GM12891 (cell line): ENCODE results near the gene ZSCAN12.

Source experiments
- DNase-seq: peaks from one replicate; pipeline ENCODE4 v3.0.0; 2011; ENCODE audit warnings: low spot score; ENCODE audit not compliant: insufficient read length
- FAIRE-seq: peaks from 2 replicates; lab custom pipeline; 2011; peaks lifted over from hg19 to GRCh38; lab: Jason Lieb, UNC
- PAX5 ChIP-seq: IDR thresholded peaks from 2 replicates; pipeline ENCODE4 v1.6.1; 2011; ENCODE audit warnings: low read length, moderate library complexity, mild to moderate bottlenecking; ENCODE audit not compliant: insufficient read depth, severe bottlenecking
- POLR2A ChIP-seq: IDR thresholded peaks from 2 replicates; pipeline ENCODE4 v1.6.1; 2011; ENCODE audit warnings: low read depth, low read length, control low read depth
- POLR2AphosphoS5 ChIP-seq: IDR thresholded peaks from 2 replicates; pipeline ENCODE4 v1.6.1; 2011; ENCODE audit warnings: low read depth, low read length, control low read depth
- POU2F2 ChIP-seq: IDR thresholded peaks from 2 replicates; pipeline ENCODE4 v1.6.1; 2011; ENCODE audit warnings: low read depth, mild to moderate bottlenecking, control low read depth, low read length, moderate library complexity
- SPI1 ChIP-seq: IDR thresholded peaks from 2 replicates; pipeline ENCODE4 v1.6.1; 2011; ENCODE audit warnings: low read depth, low read length, control low read depth
- TAF1 ChIP-seq: IDR thresholded peaks from 2 replicates; pipeline ENCODE4 v1.6.1; 2011; ENCODE audit warnings: low read depth, low read length, control low read depth

The ZSCAN12 gene

GRCh38 chr6:28354688-28355554 is 44.6 kb downstream of the ZSCAN12 start:
- FAIRE-seq = no peak

GRCh38 chr6:28353981-28354676 is 45.4 kb downstream of the ZSCAN12 start:
- DNase-seq (no peak), FAIRE-seq (no peak)
- no peak for TF ChIP-seq POU2F2
- no peak for TF ChIP-seq POLR2AphosphoS5
- no peak for TF ChIP-seq TAF1
- no peak for TF ChIP-seq POLR2A
- TF ChIP-seq PAX5 = no peak
- TF ChIP-seq SPI1 = no peak

More at GRCh38 chr6:28354688-28355554, 44.6 kb downstream of the ZSCAN12 start:
- DNase-seq = no peak
- TF ChIP-seq POU2F2 = no peak
- TF ChIP-seq TAF1 = no peak
- no peak for TF ChIP-seq PAX5
- no peak for TF ChIP-seq POLR2A
- TF ChIP-seq SPI1 = no peak
- TF ChIP-seq POLR2AphosphoS5 = no peak

- FAIRE-seq (no peak), DNase-seq (no peak)
- TF ChIP-seq POLR2AphosphoS5 = no peak
- no peak for TF ChIP-seq PAX5
- no peak for TF ChIP-seq SPI1
- no peak for TF ChIP-seq TAF1
- TF ChIP-seq POLR2A = no peak
- TF ChIP-seq POU2F2 = no peak
Measured at GRCh38 chr6:28353356-28353755, 46.2 kb downstream of the ZSCAN12 start.

- TF ChIP-seq SPI1 = no peak
- no peak for TF ChIP-seq POLR2A
- TF ChIP-seq POU2F2 = no peak
- no peak for TF ChIP-seq PAX5
- no peak for TF ChIP-seq POLR2AphosphoS5
- FAIRE-seq = no peak
Measured at GRCh38 chr6:28351493-28351925, 48.0 kb downstream of the ZSCAN12 start.

GRCh38 chr6:28351087-28351486 is 48.5 kb downstream of the ZSCAN12 start:
- TF ChIP-seq POLR2A (no peak), PAX5 (no peak), POLR2AphosphoS5 (no peak), TAF1 (no peak)
- FAIRE-seq = no peak
- DNase-seq = no peak

More at GRCh38 chr6:28351493-28351925, 48.0 kb downstream of the ZSCAN12 start:
- DNase-seq = no peak

GRCh38 chr6:28349892-28350737 is 49.4 kb downstream of the ZSCAN12 start, which contains the start of gene ZKSCAN3:
Gene ZKSCAN3 (plus strand): TSS chr6:28349947. CDS start chr6:28359587, 9,640 bp downstream.
- TF ChIP-seq POLR2A (peak; percentile 88), SPI1 (peak; percentile 28; the same call in 1 of the 2 replicates), POU2F2 (peak; percentile 71; the same call in 1 of the 2 replicates), PAX5 (no peak), POLR2AphosphoS5 (peak; percentile 85), TAF1 (peak; percentile 88)
- FAIRE-seq (peak; percentile 73), DNase-seq (peak; percentile 59)

GRCh38 chr6:28349344-28349891 is 50.1 kb downstream of the ZSCAN12 start:
- TF ChIP-seq POLR2A = no peak
- no peak for TF ChIP-seq POU2F2

GRCh38 chr6:28347119-28347518 is 52.4 kb downstream of the ZSCAN12 start:
- TF ChIP-seq PAX5 = no peak
- TF ChIP-seq TAF1 = no peak
- TF ChIP-seq SPI1 = no peak
- TF ChIP-seq POLR2AphosphoS5 = no peak
- TF ChIP-seq POLR2A = no peak
- DNase-seq (no peak), FAIRE-seq (no peak)

More at GRCh38 chr6:28349344-28349891, 50.1 kb downstream of the ZSCAN12 start:
- no peak for DNase-seq
- no peak for FAIRE-seq

- TF ChIP-seq POLR2AphosphoS5 (no peak), SPI1 (no peak), POU2F2 (no peak)
- DNase-seq = no peak
- FAIRE-seq = no peak
Measured at GRCh38 chr6:28345201-28345600, 54.3 kb downstream of the ZSCAN12 start.
